Left hindlimb (tissue), 1 donor: ENCODE measurements around the gene ICAM2.
"Not testable (repeated sequence)": the region's sequence is repeated elsewhere in the genome, so short reads cannot be mapped to it uniquely, and the experiment has no call there.

ENCODE experiments used
- DNase-seq: peaks from one replicate; pipeline ENCODE4 v3.0.0-alpha.2; 2018

The ICAM2 gene

DNA sequence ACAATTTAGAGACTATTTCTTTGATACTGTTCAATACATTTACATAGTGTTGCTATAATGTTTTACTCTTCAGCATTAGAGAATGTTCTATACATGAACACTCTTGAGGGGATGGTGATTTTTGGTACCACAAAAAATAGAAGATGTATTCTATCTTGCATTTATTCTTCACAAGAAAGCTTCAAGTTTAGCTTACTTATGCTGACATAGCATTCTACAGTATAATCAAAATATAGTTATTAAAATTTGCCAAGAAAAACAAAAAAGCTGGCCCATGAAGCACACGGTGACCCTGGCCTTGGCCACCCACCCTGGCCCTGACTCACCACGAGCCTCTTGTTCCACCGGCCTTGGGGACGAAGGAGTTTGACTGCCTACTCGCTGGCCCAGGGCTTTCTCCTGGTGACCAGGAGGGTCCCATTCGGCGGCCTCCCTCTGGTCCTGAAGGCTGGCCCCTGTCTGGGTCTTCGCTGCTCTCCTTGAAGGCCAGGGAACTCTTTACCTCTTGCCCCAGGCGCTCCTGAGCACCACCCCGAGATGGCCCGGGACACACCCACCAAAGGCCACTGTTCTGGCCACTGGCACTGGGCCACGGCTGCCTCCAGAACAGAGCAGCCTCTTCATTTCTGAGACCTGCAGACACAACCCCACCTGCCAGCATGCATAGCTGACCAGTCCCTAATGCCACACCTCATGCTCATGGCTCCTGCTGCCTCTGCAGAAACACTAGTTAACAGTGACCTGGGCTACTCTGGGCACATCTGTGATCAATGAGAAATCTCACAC lies 22.5 kb upstream of the ICAM2 start:
- DNase-seq, result no peak

DNA sequence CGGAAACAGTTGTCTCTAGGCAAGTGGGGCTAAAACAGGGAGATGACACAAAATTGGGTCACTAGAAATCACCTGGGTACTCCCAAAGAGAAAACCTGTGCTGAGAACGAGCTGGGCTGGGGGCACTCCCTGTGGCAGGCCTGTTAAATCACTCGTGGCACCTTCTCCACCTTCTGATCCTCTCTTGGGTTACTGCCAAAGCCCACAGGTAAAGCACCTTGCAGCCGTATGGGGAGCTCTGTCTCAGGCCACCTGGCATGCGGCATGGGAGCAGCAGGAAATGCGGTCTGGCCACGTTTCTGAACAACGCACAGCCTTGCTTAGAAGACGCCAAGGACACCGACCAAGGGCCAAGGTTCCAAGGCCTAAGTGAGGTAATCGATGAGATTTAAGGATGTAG lies 21.5 kb upstream of the ICAM2 start:
- no peak for DNase-seq

DNA sequence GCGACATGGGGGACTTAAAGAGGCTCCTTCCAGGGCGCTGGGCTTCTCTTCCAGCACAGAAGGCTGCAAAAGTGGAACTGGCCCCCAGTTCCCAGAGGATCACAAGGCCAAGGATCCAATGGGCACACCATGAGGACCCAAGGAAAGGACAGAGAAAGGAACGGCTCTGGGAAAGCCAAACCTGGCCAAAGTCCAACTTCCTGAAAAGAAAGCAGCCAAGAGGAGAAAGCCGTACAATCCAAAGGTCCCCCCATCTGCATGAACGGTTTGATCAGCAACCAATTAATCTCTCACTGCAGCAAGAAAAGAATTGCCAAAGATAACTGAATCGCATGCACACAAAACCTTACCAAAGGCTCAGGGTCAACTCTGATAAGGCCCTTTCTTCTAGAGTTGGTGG lies 19.8 kb upstream of the ICAM2 start:
- DNase-seq, result no peak

DNA sequence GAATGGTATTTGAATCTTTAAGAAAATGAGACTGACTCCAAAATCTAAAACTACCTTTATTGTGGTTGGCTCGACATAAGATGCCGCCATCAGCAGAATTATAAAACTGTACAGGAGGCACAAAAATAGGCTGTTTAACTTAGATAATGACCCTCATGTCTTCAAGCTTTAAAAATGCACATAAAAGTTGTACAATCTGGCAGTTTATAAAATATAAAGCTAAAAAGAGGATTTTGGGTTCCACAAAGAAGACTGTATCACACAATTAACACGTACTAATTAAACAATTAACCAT lies 18.6 kb upstream of the ICAM2 start:
- DNase-seq, result no peak

DNA sequence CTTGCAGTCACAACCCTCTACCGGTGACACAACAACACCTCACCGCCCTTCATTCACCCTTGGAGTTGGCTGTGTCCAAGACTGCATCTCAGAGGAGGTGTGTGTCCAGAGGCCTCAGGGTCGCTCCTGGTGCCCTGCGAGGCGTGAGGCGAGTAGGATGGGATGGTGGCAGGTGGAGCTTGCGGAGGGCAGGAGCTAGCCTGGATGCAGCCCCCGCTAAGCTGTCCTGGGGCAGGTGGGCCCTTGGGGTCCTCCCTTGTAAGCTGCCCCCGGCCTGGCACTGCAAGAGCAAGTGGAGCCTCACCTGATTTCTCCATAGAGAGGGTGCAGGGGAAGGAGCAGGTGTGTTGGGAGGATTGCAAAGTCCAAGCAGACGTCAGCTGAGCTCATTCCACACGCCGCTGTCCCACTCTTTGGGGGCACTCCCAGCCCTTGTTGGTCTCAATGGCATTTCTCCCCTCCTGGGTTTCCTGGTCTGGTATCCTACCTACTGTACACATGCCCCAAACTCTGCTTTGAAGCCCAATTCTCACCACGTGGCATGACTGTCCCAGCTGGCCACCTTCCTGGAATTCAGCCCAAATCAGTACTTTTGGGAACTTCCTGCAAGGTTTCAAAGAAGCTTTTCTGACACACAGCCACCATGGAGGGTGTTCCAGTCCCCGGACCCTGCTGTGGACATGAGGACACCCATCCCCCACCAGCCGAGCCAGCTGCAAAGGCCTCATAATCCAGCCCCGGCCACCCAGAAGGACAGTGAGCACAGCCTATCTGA lies 18.1 kb upstream of the ICAM2 start:
- no peak for DNase-seq

DNA sequence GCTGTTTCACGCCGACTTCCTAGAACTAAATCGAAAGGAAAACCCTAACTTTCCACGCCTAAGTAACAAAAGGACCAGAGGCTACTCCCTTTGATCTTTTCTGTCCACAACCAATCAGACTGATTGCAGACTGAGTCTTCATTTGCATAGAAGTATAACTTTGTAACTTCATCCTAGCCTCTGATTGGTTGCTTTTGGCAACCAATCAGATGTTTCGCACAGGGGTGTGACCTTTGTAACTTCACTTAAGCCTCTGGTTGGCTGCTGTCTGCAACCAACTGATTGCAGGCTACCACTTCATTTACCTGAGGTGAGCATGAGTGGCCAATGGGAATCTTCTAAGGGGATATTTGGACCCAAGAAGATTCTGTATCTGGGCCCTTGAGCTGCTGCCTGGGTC lies 17.4 kb upstream of the ICAM2 start:
- no peak for DNase-seq

DNA sequence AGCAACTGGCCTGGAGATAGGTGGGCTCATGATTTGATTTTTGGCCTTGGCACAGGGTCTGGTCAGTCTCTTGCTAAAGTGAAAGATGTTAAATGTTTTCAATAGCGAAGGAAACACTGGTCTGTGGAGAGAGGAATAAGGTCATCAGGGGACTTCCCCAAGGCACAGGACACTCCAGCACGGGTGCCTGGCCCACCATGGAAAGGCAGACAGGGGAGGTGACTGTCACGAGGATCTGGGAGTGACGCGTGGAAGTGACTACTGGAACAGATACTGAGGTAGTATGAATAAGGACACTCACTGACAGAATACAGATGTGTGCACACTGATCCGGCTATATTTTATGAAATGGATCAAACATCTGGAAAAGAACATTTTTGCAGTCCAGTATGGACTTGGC lies 16.7 kb upstream of the ICAM2 start:
- DNase-seq, result no peak

DNA sequence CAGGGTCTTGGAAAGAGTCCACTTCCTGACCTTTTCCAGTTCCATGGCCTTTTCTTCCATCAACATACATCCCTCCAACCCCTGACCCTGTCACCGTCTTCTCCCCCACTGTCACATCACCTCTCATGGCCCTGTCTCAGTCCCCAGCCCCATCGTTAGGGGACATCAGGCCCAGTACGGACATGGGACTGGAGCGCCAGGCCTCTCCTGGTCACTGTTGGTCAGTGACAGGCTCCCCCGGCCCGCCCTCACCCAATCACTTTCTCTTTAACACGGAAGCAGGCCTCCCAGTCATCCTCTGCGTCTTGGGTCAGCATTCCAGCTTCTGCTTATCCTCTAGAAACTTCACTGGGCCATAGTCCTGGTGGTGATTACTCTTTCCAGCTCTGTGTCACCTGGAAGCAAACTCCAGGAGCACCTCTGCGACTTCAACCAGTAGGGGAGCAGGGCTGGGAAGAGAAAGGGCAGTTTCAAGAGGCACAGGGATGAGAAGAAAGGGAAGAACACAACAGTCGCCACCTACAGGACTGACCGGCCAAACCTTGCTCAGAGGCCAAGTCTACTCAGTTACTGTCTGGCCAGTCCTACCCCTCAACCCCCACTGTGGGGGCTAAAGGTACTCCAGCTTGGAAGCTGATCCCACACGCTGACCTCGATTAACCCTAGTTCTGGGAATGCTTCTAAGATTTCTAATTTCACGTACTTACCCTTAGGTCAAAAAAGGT lies 15.9 kb upstream of the ICAM2 start:
- DNase-seq, result no peak

DNA sequence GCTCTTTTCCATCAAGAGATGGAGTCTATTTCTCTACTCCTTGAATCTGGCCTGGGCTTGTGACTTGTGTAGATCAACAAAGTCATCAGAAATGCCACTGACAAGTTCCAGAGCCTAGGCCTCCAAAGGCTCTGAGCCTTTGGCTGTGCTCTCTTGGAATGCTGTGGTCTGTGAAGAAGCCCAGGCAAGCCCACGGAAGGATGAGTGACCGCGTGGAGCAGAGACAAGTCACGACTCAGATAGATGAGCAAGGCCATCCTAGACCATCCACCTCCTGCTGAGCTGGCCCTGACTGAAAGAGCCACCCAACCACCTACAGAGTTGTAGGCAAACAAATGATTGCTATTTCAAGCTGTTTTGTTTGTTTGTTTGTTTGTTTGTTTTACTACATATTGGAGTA lies 11.6 kb upstream of the ICAM2 start:
- DNase-seq, result no peak

DNA sequence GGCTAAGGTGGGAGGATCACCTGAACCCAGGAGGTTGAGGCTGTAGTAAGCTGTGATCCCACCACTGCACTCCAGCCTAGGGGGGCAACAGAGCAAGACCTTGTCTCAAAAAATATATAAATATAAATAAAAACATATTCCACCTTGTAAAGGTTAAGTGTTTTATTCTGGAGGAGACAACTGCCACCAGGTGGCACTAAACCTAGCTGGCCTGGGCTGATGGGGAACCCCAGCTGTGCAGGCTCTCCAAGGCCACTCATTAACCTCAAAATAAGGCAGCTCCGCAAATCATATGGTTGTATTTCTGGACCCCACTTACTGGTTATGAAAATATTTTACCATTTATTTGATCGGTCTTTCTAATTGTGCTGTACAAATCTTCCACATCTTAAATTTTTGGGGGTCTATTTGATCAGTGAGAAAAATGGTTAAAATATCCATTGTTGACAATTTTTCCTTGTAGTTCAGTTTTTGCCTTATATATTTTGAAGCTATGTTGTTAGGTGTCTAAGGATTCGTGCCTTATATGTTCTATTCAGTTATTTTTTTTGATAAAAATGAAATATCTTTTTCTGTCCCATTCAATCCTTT lies 8.5 kb upstream of the ICAM2 start:
- peak; percentile 55 for DNase-seq

DNA sequence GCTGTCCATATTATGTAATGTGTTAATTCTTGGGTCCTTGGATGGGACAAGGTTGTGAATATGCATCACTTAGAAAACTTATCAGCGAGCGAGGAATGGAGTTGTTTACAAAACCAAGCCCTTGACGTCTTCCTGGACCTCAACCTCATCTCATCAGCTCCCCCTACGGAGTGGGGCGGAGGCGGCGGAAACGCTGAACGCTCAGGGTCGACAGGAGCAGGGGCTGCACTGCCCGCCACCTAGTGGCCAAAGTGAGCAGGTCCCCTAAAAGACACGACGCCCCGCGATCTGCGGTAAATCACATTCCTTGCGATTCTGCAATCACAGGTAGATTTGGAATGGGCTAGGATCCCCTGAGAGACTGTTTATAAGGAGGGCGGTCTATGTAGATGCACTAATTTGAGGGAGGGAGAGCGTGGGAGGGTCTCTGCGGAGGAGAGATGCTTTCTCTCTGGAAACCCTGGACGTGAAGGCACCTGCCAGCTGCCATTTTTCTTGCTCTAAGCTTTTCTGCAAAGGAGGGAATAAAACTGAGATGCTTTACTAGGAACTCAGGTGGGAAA lies 5.4 kb upstream of the ICAM2 start:
- peak; percentile 69 for DNase-seq

DNA sequence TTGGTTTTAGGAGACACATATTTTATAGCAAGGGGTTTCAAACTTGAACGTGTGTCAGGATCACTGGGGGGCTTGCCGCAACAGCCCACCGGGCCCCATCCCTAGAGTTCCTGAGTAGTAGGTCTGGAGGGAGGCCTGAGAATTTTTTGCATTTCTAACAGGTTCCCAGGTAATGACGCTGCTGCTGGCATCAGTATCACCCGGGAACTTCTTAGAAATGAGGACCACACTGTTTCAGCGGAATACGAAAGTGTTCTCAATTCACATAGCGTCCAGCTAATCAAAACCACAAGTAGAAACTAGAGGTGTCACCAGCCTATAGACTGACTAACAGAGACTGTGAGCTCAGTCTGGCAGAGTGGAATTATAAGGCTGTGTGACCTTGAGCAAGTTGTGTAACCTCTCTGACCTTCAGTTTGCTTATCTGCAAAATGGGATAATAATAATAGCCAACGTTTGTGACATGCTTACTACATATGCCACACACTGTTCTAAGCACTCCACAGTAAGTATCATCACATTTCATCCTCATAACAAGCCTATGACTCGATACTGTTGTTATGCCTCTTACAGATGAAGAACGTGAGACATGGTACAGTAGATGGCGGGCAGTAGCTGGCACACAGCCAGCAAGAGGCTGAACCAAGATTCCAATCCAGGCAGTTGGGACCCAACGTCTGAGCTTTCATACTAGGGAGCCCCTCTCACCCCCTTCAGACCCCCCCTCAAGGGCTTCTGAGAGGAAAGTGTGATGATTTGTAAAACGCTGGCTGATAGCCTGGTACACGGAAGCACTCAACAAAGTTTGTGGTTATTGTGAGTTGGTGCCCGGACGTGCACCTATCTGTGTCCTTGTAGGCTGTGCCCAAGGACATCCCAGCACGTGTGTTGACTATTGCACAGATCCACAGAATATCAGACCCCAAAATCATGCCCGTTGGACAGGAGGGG lies 4.6 kb upstream of the ICAM2 start:
- DNase-seq, result no peak

DNA sequence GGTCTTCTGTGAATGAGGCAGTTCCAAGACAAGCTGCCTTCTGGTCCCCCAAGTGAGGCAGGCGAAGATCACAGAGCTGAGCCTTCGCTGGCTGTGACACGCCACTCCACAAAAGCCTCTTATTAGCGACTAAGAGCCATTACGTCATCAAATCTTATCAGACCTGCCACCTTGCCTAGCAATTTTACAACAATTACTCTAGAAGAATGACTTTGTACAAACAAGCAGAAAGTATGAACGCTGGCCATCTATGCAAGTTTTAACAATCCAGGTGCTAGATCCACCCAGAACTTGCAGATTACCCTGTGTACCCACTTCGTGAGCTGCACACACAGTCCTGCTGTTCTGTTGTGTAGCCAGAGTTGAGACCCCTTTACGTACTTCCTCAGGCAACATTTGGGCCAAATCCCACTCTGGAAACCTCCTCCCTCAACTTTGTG lies 3.8 kb upstream of the ICAM2 start:
- DNase-seq, result no peak

DNA sequence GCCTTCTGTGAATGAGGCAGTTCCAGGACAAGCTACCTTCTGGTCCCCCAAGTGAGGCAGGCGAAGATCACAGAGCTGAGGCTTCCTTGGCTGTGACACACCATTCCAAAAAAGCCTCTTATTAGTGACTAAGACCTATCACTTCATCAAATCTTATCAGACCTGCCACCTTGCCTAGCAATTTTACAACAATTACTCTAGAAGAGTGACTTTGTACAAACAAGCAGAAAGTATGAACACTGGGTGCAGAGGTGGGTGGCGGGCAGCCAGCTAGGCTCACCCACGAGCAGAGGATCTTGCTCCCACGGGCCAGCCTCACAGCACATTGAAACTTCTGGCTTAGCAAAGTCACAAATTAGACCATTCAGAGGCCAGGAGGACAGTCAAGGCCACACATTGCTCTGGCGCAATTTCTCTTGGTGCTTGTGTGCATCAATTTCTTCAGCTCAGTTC lies 2.2 kb upstream of the ICAM2 start:
- DNase-seq, result no peak

DNA sequence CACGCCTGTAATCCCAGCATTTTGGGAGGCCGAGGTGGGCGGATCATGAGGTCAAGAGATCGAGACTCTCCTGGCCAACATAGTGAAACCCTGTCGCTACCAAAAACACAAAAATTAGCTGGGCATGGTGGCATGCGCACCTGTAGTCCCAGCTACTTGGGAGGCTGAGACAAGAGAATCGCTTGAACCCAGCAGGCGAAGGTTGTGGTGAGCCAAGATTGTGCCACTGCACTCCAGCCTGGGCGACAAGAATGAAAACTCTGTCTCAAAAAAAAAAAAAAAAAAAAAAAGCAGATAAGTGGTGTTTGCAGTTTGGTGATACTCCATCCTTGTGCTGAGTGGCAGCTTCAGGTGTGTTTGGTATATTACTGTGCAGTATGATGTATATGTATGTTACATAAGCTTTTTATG lies 877 bp downstream of the ICAM2 start:
- DNase-seq, result not testable (repeated sequence)

DNA sequence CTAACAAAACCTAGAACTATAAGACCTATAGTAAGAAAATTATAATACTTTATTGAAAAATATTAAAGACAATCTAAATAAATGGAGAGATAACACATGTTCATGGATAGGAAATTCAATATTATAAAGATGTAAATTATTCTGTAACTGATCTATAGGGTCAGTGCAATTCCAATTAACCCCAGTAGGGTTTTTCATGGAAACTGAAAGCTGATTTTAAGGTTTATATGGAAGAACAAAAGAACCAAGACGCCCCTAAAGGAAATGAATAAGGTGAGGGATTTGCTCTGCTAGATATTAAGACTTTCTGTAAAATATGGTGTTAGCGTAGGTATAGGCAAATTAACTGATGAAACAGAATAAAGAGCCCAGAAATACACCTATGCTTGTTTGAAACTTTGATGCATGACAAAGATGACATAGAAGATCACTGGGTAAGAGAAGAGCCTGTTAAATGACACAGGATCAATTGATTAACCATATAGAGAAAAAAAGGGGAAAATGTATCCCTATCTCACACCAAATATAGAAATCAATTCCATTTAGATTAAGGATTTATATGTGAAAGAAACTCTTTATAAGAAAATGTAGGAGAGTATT lies 3.0 kb downstream of the ICAM2 start:
- no peak for DNase-seq

DNA sequence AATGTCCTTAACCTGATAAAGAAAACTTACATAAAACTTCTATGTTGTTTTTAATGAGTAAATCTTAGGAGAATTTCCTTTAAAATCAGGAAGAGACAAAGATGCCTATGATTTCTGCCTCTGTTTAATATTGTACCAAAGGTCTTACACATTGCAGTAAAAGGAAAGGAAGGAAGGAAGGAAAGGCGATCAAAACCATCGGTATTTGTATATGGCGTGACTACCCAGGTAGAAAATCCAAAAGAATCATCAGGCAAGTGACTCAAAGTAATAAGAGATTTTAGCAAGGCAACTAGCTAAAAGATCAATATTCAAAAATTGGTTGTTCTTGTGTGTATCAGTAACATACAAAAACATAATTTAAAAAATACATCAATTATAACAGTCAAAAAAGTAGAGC lies 3.5 kb downstream of the ICAM2 start:
- no peak for DNase-seq

DNA sequence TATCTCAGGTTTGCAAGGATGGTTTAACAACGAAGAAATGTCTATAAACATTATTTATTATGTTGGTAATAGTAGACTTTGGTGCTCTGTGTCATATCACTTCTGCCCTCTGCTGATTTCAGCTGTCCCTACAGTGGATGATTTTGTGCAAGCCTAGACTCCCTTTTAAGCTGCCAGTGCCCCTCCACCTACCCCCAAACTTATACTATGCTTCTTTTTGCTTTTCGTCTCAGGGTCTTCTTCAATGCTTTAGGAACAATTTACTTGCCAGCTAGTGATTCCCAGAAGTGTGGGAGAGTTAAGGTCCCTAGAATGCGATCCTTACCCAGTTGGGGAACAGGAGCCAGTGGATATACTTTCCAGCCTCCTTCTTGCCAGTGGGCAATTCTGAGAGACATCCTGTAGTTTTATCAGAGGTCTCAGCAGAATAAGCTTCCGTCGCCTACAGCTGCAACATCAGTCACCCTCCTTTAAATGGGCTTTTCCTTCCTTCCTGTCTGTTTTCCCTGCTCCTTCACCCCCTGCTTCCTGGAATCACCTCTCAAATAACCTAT lies 4.1 kb downstream of the ICAM2 start:
- DNase-seq, result no peak

DNA sequence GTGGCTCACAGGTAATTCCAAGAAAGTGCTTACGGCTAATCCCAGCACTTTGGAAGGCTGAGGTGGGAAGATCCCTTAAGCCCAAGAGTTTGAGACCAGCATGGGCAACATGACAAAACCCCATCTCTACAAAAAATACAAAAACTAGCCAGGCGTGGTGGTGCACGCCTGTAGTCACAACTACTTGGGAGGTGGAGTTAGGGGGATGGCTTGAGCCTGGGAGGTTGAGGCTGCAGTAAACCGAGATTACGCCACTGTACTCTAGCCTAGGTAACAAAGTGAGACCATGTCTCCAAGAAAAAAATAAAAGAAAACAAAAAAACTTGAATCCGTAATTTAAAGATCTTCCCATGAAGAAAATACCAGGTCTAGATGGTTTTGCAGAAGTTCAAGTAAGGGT lies 5.0 kb downstream of the ICAM2 start:
- DNase-seq, result no peak

DNA sequence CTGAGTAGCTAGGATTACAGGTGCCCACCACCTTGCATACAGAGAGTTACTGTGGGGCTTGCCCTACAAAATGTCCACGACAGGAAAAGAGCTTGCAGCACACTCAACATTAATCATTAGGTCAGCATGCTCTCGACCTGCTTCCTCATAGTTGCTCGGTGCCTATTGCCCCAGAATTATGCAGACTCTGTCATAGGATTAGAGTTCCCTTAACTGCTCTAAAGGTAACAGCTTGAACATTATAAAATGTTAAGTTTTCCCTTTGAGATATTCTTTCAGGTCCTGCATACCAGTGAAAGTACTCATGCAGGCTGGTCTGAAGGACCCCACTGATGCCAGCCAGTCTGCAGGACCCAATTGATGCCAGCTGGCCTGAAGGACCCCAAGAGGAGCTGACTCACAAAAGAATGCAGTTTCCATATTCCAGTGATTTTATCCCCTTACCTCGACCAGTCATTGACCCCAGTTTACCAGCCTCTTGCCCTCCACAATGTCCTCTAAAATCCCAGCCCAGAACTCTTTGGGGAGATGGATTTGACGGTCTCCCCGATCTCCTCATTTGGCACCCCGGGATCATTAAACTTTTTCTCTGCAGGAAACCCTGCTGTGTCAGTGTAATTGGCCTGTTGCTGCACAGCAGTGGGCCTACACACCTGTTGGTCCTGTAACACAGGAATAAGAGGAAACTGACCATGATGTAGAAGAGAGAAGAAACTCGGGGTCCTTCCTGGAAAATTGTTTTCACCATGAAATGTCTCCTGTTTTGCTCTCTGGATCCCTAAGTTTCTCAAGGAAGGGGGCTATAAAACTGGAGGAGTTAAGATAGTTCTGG lies 10.6 kb downstream of the ICAM2 start:
- DNase-seq, result no peak
